Brain microvascular endothelial cell (primary cell): ENCODE data around the gene GALNTL6.

Experiments used
- DNase-seq: peaks from one replicate; pipeline ENCODE4 v3.0.0-alpha.2; 2020
- H3K27ac ChIP-seq: fragments of 250-450 bp; sonication (Bioruptor Pico); 2 replicates; pipeline ENCODE4 v1.5.1; 2020; ENCODE audit warnings: mild to moderate bottlenecking, moderate library complexity
- H3K27me3 ChIP-seq: fragments of 250-450 bp; sonication (Bioruptor Pico); replicated peaks from 2 replicates; pipeline ENCODE4 v1.5.1; 2020; ENCODE audit warnings: mild to moderate bottlenecking
- H3K36me3 ChIP-seq: fragments of 250-450 bp; sonication (Bioruptor Pico); replicated peaks from 2 replicates; pipeline ENCODE4 v1.5.1; 2020; ENCODE audit warnings: mild to moderate bottlenecking
- H3K4me3 ChIP-seq: 2 replicates; pipeline ENCODE4 v1.5.1; 2011; ENCODE audit warnings: low read depth, mild to moderate bottlenecking, control low read depth, low read length, moderate library complexity
- CTCF ChIP-seq: IDR thresholded peaks from 2 replicates; pipeline ENCODE4 v1.5.1; 2011; ENCODE audit warnings: low read depth, mild to moderate bottlenecking, moderate library complexity, low read length, control low read depth, inconsistent platforms; ENCODE audit errors: missing control alignments
- in situ Hi-C: cut with HindIII; loops from 2 replicates; pipeline ENCODE4 v1.10.0; 2017; ENCODE audit warnings: low sequenced_read_pairs, low pct_ligation_motif_present

GALNTL6 gene

GRCh38 chr4:172042714-172043114 lies 229.5 kb downstream of the GALNTL6 start:
- in situ Hi-C loops, result no loop called here
- Histone ChIP-seq H3K27ac (no peak overlapping the region), H3K36me3 (no peaks in the 10 kb centered on the region), H3K4me3 (no peak overlapping the region), H3K27me3 (no peaks in the 10 kb centered on the region)
- TF ChIP-seq CTCF, result no peak
- DNase-seq, result no peak

GRCh38 chr4:172045981-172046380 lies 232.8 kb downstream of the GALNTL6 start:
- in situ Hi-C loops, result no loop called here

GRCh38 chr4:172048666-172049065 lies 235.5 kb downstream of the GALNTL6 start:
- TF ChIP-seq CTCF, result no peak
- Histone ChIP-seq H3K36me3 (no peaks in the 10 kb centered on the region), H3K4me3 (no peak overlapping the region), H3K27ac (no peak overlapping the region), H3K27me3 (no peaks in the 10 kb centered on the region)
- no peak for DNase-seq
- in situ Hi-C loops, result no loop called here

More at GRCh38 chr4:172045981-172046380, 232.8 kb downstream of the GALNTL6 start:
- TF ChIP-seq CTCF, result no peak
- Histone ChIP-seq H3K27me3 (no peaks in the 10 kb centered on the region), H3K27ac (no peak overlapping the region), H3K36me3 (no peaks in the 10 kb centered on the region), H3K4me3 (no peak overlapping the region)
- no peak for DNase-seq

- TF ChIP-seq CTCF, result no peak
- DNase-seq, result no peak
- Histone ChIP-seq H3K4me3 (no peak overlapping the region), H3K36me3 (no peaks in the 10 kb centered on the region), H3K27me3 (no peaks in the 10 kb centered on the region), H3K27ac (no peak overlapping the region)
- in situ Hi-C loops, result no loop called here
Observed at GRCh38 chr4:172050911-172051310, 237.7 kb downstream of the GALNTL6 start.

- DNase-seq, result no peak
- in situ Hi-C loops, result no loop called here
- H3K27me3 ChIP-seq, result no peaks in the 10 kb centered on the region
- no peak overlapping the region for H3K27ac ChIP-seq
- TF ChIP-seq CTCF, result no peak
- no peak overlapping the region for H3K4me3 ChIP-seq
- no peaks in the 10 kb centered on the region for H3K36me3 ChIP-seq
Observed at GRCh38 chr4:172055046-172055445, 241.8 kb downstream of the GALNTL6 start.

GRCh38 chr4:172055498-172055897 lies 242.3 kb downstream of the GALNTL6 start:
- H3K4me3 ChIP-seq, result no peak overlapping the region

More at GRCh38 chr4:172055498-172055897, 242.3 kb downstream of the GALNTL6 start:
- Histone ChIP-seq H3K36me3 (no peaks in the 10 kb centered on the region), H3K27ac (no peak overlapping the region), H3K27me3 (no peaks in the 10 kb centered on the region)
- TF ChIP-seq CTCF, result no peak
- in situ Hi-C loops, result no loop called here
- DNase-seq, result no peak
